Prostate gland (tissue), 2 donors: ENCODE measurements around the gene PTPRK. TPM values are rescaled to one million over a fixed set of nuclear protein-coding genes. Genes with fewer than 3 reads are reported as not detected.

Experiments used
- DNase-seq: peaks from one replicate; pipeline ENCODE4 v3.0.0-alpha.2; 2019; ENCODE audit warnings: low spot score
- H3K27ac ChIP-seq, 2 donors: fragments of 200-600 bp; sonication (generic); 2 replicates each; pipeline ENCODE4 v1.5.1; 2017 to 2019
- H3K27me3 ChIP-seq: fragments of 200-600 bp; sonication (generic); replicated peaks from 2 replicates; pipeline ENCODE4 v1.5.1; 2019; ENCODE audit not compliant: insufficient read depth
- H3K36me3 ChIP-seq, 2 donors: fragments of 200-600 bp; sonication (generic); 1 replicate in 1 of 2; 2 replicates in 1 of 2; pipeline versions ENCODE4 v1.5.1 to v1.8.1; 2017 to 2019
- H3K4me1 ChIP-seq: fragments of 200-600 bp; sonication (generic); replicated peaks from 2 replicates; pipeline ENCODE4 v1.5.1; 2019
- H3K4me3 ChIP-seq, 2 donors: fragments of 200-600 bp; sonication (generic); 2 replicates each; pipeline ENCODE4 v1.5.1; 2017 to 2019
- H3K9me3 ChIP-seq: fragments of 200-600 bp; sonication (generic); 2 replicates; pipeline ENCODE4 v1.5.1; 2017
- CTCF ChIP-seq, 4 experiments: fragments of 200-600 bp in 2 of 4; fragments of 450-650 bp in 2 of 4; sonication (generic) in 2 of 4; IDR thresholded peaks; 1 replicate in 3 of 4; 2 replicates in 1 of 4; pipeline ENCODE4 v1.5.1; 2016 to 2019; ENCODE audit warnings: antibody characterized with exemption in 4 of 4, mild to moderate bottlenecking in 2 of 4, moderate library complexity in 2 of 4
- POLR2A ChIP-seq: fragments of 450-650 bp; IDR thresholded peaks from one replicate; pipeline ENCODE4 v1.6.1; 2016; ENCODE audit warnings: antibody characterized with exemption, mild to moderate bottlenecking
- POLR2AphosphoS5 ChIP-seq: sonication (generic); formaldehyde crosslinking; IDR thresholded peaks from one replicate; pipeline ENCODE4 v1.6.1; 2017; ENCODE audit warnings: antibody characterized with exemption
- WGBS: methylation state at CpG from one replicate; pipeline ENCODE4 v1.1.5; 2018; 5-methylcytosine and 5-hydroxymethylcytosine counted together
- intact Hi-C: fragments of 100-400 bp; cut with DNase I; formaldehyde crosslinking; loops from one replicate; pipeline ENCODE4 v1.14.2; 2022
- total RNA-seq, 2 donors: library from RNA; depleted of rRNA; stranded (reverse); fragments of >200 nt; gene quantifications; one replicate each; pipeline ENCODE4 v1.1.0, GENCODE V29; 2016

PTPRK gene
- total RNA-seq, 2 donors from 2014 or later, result 32.0 to 64.6 TPM

- H3K27me3 ChIP-seq, result no peaks in the 10 kb centered on the region
- intact Hi-C loops, result no loop called here
- TF ChIP-seq POLR2A (no peak), CTCF (IDR thresholded peaks at IDR 0.05) (no peak), POLR2AphosphoS5 (no peak)
- H3K27ac ChIP-seq, result no peak overlapping the region
- no peaks in the 10 kb centered on the region for H3K36me3 ChIP-seq
- no peak for DNase-seq
- no peaks in the 10 kb centered on the region for H3K9me3 ChIP-seq
- 61% methylated on average over 6 of the region's 6 CpGs for WGBS
- H3K4me3 ChIP-seq, result no peak overlapping the region
- no peaks in the 10 kb centered on the region for H3K4me1 ChIP-seq
These were observed 105.5 kb downstream of the PTPRK start for GRCh38 chr6:128414943-128415342.

GRCh38 chr6:128413291-128413690 is 107.1 kb downstream of the PTPRK start:
- H3K9me3 ChIP-seq, result no peaks in the 10 kb centered on the region
- TF ChIP-seq POLR2A (no peak), CTCF (IDR thresholded peaks at IDR 0.05) (no peak), POLR2AphosphoS5 (no peak)
- WGBS, result 96% methylated on average over 6 of the region's 6 CpGs
- no peak for DNase-seq
- H3K27me3 ChIP-seq, result no peaks in the 10 kb centered on the region
- no peak overlapping the region for H3K4me3 ChIP-seq
- H3K27ac ChIP-seq, result no peak overlapping the region
- H3K4me1 ChIP-seq, result no peaks in the 10 kb centered on the region
- no peaks in the 10 kb centered on the region for H3K36me3 ChIP-seq
- intact Hi-C loops, result no loop called here

- H3K4me3 ChIP-seq, result no peak overlapping the region
- no peaks in the 10 kb centered on the region for H3K36me3 ChIP-seq
- TF ChIP-seq POLR2A (no peak), POLR2AphosphoS5 (no peak), CTCF (IDR thresholded peaks at IDR 0.05) (no peak)
- WGBS, result 91% methylated on average over 4 of the region's 4 CpGs
- no peaks in the 10 kb centered on the region for H3K27me3 ChIP-seq
- no peaks in the 10 kb centered on the region for H3K4me1 ChIP-seq
- intact Hi-C loops, result no loop called here
- no peak for DNase-seq
- no peak overlapping the region for H3K27ac ChIP-seq
- no peaks in the 10 kb centered on the region for H3K9me3 ChIP-seq
These were observed 107.7 kb downstream of the PTPRK start for GRCh38 chr6:128412680-128413079.

- WGBS, result 66% methylated on average over 4 of the region's 4 CpGs
- H3K4me3 ChIP-seq, result no peak overlapping the region
- H3K4me1 ChIP-seq, result no peaks in the 10 kb centered on the region
- H3K36me3 ChIP-seq, result no peaks in the 10 kb centered on the region
- DNase-seq, result no peak
- TF ChIP-seq POLR2A, result no peak
- no peak for TF ChIP-seq CTCF (IDR thresholded peaks at IDR 0.05)
- no peak for TF ChIP-seq POLR2AphosphoS5
- intact Hi-C loops, result no loop called here
- no peaks in the 10 kb centered on the region for H3K9me3 ChIP-seq
- no peak overlapping the region for H3K27ac ChIP-seq
- H3K27me3 ChIP-seq, result no peaks in the 10 kb centered on the region
These were observed 109.8 kb downstream of the PTPRK start for GRCh38 chr6:128410584-128410983.

- Histone ChIP-seq H3K27ac (no peak overlapping the region), H3K4me1 (no peaks in the 10 kb centered on the region), H3K27me3 (no peaks in the 10 kb centered on the region), H3K4me3 (no peak overlapping the region), H3K9me3 (no peaks in the 10 kb centered on the region), H3K36me3 (no peaks in the 10 kb centered on the region)
- TF ChIP-seq POLR2AphosphoS5 (no peak), CTCF (IDR thresholded peaks at IDR 0.05) (no peak), POLR2A (no peak)
- 84% methylated on average over 1 of the region's 1 CpG for WGBS
- intact Hi-C loops, result no loop called here
- DNase-seq, result no peak
These were observed 111.4 kb downstream of the PTPRK start for GRCh38 chr6:128409003-128409402.
